ENCODE measurements around the gene RAP1A.
A peak's percentile ranks its signal among the peaks of the same experiment; 100 is the strongest.

RAP1A gene

DNA sequence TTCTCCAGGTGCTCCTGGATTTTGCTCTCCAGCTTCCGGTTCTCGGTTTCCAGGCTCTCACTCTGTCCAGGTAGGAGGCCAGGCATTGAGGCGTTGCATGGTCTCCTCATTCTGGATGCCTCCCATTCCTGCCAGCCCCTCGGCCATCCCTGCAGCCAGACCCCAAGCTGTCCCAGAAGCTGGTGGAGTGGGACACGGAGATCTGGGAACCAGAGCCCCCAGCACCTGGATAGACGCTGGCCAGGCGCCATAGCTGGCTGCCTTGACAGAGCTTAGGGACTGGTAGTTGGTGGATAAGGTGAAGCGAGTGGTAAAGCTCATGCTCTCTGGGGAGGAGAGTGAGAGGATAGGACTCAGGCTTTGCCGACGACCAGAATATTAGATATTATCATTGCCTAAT, 29.6 kb downstream of the RAP1A start:
- Histone ChIP-seq H3K27ac (ENCODE audit: low read depth, low read length) (no peak overlapping the region), H3K36me3 (ENCODE audit: control insufficient read depth, insufficient read depth, low read length) (peaks cover 9% of the 10 kb centered on the region), H3K4me1 (ENCODE audit: control insufficient read depth, insufficient read depth, low read length) (no peaks in the 10 kb centered on the region), H3K27me3 (ENCODE audit: control insufficient read depth, insufficient read depth, low read length) (no peaks in the 10 kb centered on the region), H3K4me3 (ENCODE audit: low read depth, low read length) (no peak overlapping the region), H3K9me3 (ENCODE audit: control insufficient read depth, insufficient read depth, low read depth, low read length) (peaks cover 7% of the 10 kb centered on the region; the same call in 1 of the 2 replicates), H3K9ac (ENCODE audit: low read length) (no peak overlapping the region)

DNA sequence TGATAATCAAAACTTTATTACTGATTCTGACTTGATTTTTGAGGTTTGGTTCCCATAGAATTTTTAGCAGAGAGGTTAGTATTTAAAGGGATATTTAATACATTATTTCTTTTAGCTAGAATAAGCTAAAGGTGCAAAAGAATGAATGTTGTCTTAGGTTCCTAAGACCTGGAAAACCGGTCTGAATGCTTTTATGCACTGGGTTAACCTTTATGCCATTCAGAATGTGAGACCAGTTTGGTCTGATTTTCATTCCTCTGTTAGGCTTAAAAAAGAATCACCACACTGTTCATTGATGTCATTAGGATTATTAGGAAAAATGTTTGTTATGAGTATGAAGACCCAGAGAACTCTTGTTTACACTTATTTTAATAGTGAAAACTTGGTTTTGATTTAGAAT, 30.1 kb downstream of the RAP1A start:
- Histone ChIP-seq H3K4me1 (ENCODE audit: control insufficient read depth, insufficient read depth, low read length) (no peaks in the 10 kb centered on the region), H3K4me3 (ENCODE audit: low read depth, low read length) (no peak overlapping the region), H3K9ac (ENCODE audit: low read length) (no peak overlapping the region)

DNA sequence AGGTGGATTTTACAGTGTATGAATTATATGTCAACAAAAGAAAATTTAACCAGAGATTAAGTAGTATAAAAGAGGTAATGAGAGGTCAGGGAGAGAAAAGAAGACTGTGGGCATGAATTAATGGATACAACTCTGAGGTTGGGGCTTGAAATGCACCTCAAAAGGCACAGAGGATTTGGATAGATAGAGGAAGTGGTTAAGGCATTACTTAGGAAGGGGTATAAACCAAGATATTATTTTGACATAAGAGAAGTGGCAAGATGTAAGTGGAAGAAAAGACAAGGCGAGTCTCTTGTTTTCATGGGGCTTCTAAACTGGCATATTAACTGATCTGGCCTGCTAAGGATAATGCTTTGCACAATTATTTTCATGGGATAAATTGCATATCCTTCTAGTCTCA, 34.1 kb downstream of the RAP1A start:
- H3K36me3 ChIP-seq (ENCODE audit: control insufficient read depth, insufficient read depth, low read length), result no peaks in the 10 kb centered on the region
- H3K9me3 ChIP-seq (ENCODE audit: control insufficient read depth, insufficient read depth, low read depth, low read length), result no peaks in the 10 kb centered on the region
- no peak overlapping the region for H3K9ac ChIP-seq (ENCODE audit: low read length)
- no peak overlapping the region for H3K4me3 ChIP-seq (ENCODE audit: low read depth, low read length)
- H3K27me3 ChIP-seq (ENCODE audit: control insufficient read depth, insufficient read depth, low read length), result no peaks in the 10 kb centered on the region
- H3K4me1 ChIP-seq (ENCODE audit: control insufficient read depth, insufficient read depth, low read length), result peaks cover 5% of the 10 kb centered on the region
- no peak overlapping the region for H3K27ac ChIP-seq (ENCODE audit: low read depth, low read length)

More for the DNA sequence above, 30.1 kb downstream of the RAP1A start:
- peaks cover 5% of the 10 kb centered on the region for H3K36me3 ChIP-seq (ENCODE audit: control insufficient read depth, insufficient read depth, low read length)
- H3K27me3 ChIP-seq (ENCODE audit: control insufficient read depth, insufficient read depth, low read length), result no peaks in the 10 kb centered on the region
- peaks cover 4% of the 10 kb centered on the region; the same call in 1 of the 2 replicates for H3K9me3 ChIP-seq (ENCODE audit: control insufficient read depth, insufficient read depth, low read depth, low read length)
- no peak overlapping the region for H3K27ac ChIP-seq (ENCODE audit: low read depth, low read length)

DNA sequence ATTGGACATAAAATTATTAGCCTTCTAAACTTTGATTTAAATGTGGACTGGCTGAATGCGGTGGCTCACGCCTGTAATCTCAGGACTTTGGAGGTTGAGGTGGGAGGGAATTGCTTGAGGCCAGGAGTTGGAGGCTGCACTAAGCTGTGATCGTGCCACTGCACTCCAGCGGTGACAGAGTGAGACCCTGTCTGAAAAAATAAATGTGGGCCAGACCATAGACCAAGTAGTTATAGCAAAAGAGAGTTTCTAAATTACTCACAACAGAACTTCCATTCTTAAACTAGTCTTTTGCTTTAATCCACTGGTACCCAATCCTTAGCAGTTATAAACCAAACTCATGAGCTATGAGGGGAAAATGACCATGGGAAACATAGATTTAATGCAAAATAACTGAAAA, 35.2 kb downstream of the RAP1A start:
- H3K9ac ChIP-seq (ENCODE audit: low read length), result no peak overlapping the region
- H3K27ac ChIP-seq (ENCODE audit: low read depth, low read length), result no peak overlapping the region
- no peaks in the 10 kb centered on the region for H3K36me3 ChIP-seq (ENCODE audit: control insufficient read depth, insufficient read depth, low read length)
- no peaks in the 10 kb centered on the region for H3K27me3 ChIP-seq (ENCODE audit: control insufficient read depth, insufficient read depth, low read length)
- H3K9me3 ChIP-seq (ENCODE audit: control insufficient read depth, insufficient read depth, low read depth, low read length), result no peaks in the 10 kb centered on the region
- no peak overlapping the region for H3K4me3 ChIP-seq (ENCODE audit: low read depth, low read length)
- peaks cover 6% of the 10 kb centered on the region for H3K4me1 ChIP-seq (ENCODE audit: control insufficient read depth, insufficient read depth, low read length)

DNA sequence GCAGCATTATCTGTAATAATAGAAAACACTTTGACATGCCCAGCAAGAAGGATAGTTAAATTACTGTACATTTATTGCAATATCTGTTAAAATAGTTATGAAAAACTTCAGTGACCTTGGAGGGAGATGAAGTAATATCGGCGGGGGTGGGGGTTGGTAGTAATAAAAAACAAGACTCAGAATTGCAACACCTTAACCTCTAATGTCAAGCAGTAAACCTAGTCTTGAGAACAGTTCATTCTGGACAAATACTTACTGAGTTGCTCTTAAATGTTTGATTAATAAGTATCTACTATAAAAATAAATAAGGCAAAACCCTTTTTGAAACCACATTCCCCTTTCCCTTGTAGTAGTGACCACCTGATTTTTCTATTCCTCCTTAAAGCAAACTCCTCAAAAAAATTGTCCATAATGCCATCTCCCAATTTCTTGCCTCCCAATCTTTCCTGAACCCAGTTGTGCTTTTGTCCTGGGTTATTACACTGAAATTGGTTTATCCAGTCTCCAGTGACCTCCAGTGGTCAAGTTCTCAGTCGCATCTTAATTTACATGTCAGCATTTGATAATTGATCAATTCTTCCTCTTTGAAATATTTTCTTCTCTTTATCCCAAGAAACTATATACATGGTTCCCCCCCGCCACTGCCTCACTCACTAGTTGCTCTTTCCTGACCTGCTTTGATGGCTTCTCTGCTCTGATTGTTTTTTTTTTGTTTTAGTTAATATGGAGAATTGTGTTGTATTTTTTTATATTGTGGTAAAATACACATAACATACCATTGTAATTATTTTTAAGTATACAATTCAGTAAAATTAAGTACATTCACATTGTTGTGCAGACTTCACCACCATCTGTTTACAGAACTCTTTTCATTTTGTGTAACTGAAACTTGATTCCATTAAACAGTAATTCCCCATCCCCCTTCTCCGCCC, 36.8 kb downstream of the RAP1A start:
- H3K9ac ChIP-seq (ENCODE audit: low read length), result no peak overlapping the region
- no peaks in the 10 kb centered on the region for H3K27me3 ChIP-seq (ENCODE audit: control insufficient read depth, insufficient read depth, low read length)
- no peak overlapping the region for H3K27ac ChIP-seq (ENCODE audit: low read depth, low read length)
- H3K9me3 ChIP-seq (ENCODE audit: control insufficient read depth, insufficient read depth, low read depth, low read length), result no peaks in the 10 kb centered on the region
- no peak overlapping the region for H3K4me3 ChIP-seq (ENCODE audit: low read depth, low read length)
- peaks cover 10% of the 10 kb centered on the region for H3K4me1 ChIP-seq (ENCODE audit: control insufficient read depth, insufficient read depth, low read length)
- no peaks in the 10 kb centered on the region for H3K36me3 ChIP-seq (ENCODE audit: control insufficient read depth, insufficient read depth, low read length)

DNA sequence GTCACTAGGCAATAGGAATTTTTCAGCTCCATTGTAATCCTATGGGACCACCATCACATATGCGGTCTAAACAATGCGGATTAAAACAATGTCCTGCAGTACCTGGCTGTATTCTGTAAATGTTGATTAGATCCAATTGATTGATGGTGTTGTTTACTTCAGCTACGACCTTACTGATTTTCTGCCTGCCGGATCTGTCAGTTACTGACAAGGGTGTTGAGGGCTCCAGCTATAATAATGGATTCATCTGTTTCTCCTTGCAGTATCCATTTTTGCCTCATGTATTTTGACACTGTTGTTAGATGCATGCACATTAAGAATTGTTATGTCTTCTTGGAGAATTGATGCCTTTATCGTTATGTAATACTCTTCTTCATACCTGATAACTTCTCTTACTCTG, 39.0 kb downstream of the RAP1A start:
- H3K4me1 ChIP-seq (ENCODE audit: control insufficient read depth, insufficient read depth, low read length), result peaks cover 10% of the 10 kb centered on the region

DNA sequence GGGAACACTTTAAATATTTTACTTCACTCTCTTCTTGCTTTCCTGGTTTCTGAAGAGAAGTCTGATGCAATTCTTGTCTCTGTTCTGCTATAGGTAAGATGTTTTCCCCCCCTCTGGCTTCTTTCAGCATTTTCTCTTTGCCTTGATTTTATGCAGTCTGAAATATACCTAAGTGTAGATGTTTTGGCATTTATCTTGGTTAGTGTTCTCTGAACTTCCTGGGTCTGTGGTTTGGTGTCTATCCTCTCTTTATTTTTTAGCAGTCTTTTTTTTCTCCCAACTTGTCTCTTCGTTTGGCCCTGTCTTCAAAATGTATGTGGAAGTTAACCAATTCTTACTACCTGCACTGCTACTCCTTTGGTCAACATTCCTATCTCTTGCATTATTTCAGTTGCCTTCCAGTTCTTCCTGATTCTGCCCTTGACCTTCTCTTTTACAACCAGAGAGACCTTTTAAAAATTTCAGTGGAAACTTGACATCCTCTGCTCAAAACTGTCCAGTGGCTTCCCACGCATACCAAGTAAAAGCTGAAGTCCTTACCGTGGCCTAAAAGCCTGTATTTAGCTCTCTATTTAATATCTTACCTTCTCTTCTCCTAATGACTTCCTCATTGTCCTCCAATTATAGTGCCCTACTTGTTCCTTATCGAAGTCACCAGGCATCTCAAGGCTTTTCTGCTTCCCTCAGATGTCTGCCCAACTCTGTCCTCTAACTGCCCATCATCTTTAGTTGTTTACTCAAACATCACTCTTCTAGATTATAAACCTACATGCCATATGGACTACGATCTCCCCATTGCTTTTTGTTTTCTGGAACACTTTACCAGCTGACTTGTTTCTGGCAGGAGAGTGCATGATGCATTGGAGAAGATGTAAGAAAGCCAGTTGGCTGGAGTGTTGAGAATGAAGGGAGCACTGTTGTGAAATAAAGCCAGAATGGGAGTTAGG, 40.9 kb downstream of the RAP1A start:
- Histone ChIP-seq H3K4me3 (ENCODE audit: low read depth, low read length) (no peak overlapping the region), H3K36me3 (ENCODE audit: control insufficient read depth, insufficient read depth, low read length) (no peaks in the 10 kb centered on the region), H3K4me1 (ENCODE audit: control insufficient read depth, insufficient read depth, low read length) (peaks cover 10% of the 10 kb centered on the region), H3K27ac (ENCODE audit: low read depth, low read length) (0 out of 2 replicates have a peak overlapping the region, but pooled peaks have one; percentile 6), H3K9ac (ENCODE audit: low read length) (no peak overlapping the region), H3K27me3 (ENCODE audit: control insufficient read depth, insufficient read depth, low read length) (no peaks in the 10 kb centered on the region), H3K9me3 (ENCODE audit: control insufficient read depth, insufficient read depth, low read depth, low read length) (no peaks in the 10 kb centered on the region)

More for the DNA sequence above, 39.0 kb downstream of the RAP1A start:
- Histone ChIP-seq H3K27ac (ENCODE audit: low read depth, low read length) (no peak overlapping the region), H3K9ac (ENCODE audit: low read length) (no peak overlapping the region), H3K9me3 (ENCODE audit: control insufficient read depth, insufficient read depth, low read depth, low read length) (no peaks in the 10 kb centered on the region), H3K36me3 (ENCODE audit: control insufficient read depth, insufficient read depth, low read length) (no peaks in the 10 kb centered on the region), H3K27me3 (ENCODE audit: control insufficient read depth, insufficient read depth, low read length) (no peaks in the 10 kb centered on the region), H3K4me3 (ENCODE audit: low read depth, low read length) (no peak overlapping the region)

DNA sequence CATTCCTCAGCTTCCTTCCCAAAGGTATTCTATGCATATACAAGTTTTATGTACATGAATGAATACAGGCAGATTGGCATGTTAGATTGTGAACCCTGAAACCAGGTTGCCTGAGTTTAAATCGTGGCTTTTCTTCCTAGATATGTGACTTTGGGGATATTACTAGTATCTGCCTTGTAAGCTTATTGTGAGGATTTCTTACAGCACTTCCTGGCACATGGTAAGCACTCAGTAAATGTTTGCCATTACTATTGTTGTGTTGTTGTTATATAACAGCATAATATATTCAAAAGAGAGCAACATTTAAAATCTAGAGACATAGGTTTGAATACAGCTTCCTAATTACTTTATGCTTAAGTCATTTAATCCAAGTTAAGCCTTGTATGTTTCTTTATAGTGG, 45.1 kb downstream of the RAP1A start:
- H3K27me3 ChIP-seq (ENCODE audit: control insufficient read depth, insufficient read depth, low read length), result no peaks in the 10 kb centered on the region
- no peak overlapping the region for H3K4me3 ChIP-seq (ENCODE audit: low read depth, low read length)
- H3K9me3 ChIP-seq (ENCODE audit: control insufficient read depth, insufficient read depth, low read depth, low read length), result no peaks in the 10 kb centered on the region
- no peaks in the 10 kb centered on the region for H3K36me3 ChIP-seq (ENCODE audit: control insufficient read depth, insufficient read depth, low read length)
- no peak overlapping the region for H3K27ac ChIP-seq (ENCODE audit: low read depth, low read length)
- H3K9ac ChIP-seq (ENCODE audit: low read length), result no peak overlapping the region
- H3K4me1 ChIP-seq (ENCODE audit: control insufficient read depth, insufficient read depth, low read length), result 0 out of 2 replicates have a peak, but pooled peaks cover 5% of the 10 kb centered on the region

DNA sequence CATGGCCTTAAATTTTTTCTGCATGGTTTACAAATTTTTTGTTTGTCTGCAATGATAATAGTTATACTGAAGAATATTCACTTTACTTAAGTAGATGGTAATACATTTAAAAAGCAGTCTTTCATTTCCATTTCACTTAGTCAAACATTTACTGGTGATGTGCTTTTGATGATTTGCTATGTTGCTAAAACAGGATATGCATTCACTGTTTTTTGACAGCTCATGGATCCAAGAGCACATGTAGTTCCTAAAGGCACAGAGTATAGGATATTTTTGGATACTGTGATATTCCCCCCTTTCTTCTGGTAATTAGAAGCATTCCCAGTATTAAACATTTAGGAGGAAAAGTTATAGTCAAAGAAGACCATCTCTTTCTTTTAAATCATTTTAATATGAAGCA, 45.9 kb downstream of the RAP1A start:
- Histone ChIP-seq H3K36me3 (ENCODE audit: control insufficient read depth, insufficient read depth, low read length) (no peaks in the 10 kb centered on the region), H3K4me1 (ENCODE audit: control insufficient read depth, insufficient read depth, low read length) (no peaks in the 10 kb centered on the region), H3K27ac (ENCODE audit: low read depth, low read length) (no peak overlapping the region), H3K9me3 (ENCODE audit: control insufficient read depth, insufficient read depth, low read depth, low read length) (no peaks in the 10 kb centered on the region), H3K9ac (ENCODE audit: low read length) (no peak overlapping the region), H3K4me3 (ENCODE audit: low read depth, low read length) (no peak overlapping the region), H3K27me3 (ENCODE audit: control insufficient read depth, insufficient read depth, low read length) (no peaks in the 10 kb centered on the region)

DNA sequence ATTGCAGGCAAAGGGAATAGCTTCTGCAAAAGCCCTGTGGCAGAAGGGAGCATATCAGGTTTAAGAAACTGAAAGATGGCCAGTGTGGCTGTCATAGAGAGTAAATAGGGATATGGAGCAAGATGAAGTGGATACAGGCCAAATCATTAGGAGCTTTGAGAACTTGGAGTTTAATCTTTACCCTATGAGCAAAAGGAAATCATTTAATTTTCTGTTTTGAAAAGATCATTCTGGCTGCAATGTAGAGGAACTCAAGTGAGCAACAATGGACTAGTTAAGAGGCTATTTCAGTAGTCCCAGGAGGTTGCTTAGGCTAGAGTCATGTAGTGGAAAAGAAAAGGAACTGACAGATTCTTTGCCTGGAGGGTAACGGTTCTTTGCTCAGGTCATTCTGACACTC, 47.2 kb downstream of the RAP1A start:
- Histone ChIP-seq H3K27me3 (ENCODE audit: control insufficient read depth, insufficient read depth, low read length) (no peaks in the 10 kb centered on the region), H3K4me3 (ENCODE audit: low read depth, low read length) (no peak overlapping the region), H3K27ac (ENCODE audit: low read depth, low read length) (no peak overlapping the region), H3K9ac (ENCODE audit: low read length) (no peak overlapping the region), H3K9me3 (ENCODE audit: control insufficient read depth, insufficient read depth, low read depth, low read length) (no peaks in the 10 kb centered on the region), H3K4me1 (ENCODE audit: control insufficient read depth, insufficient read depth, low read length) (no peaks in the 10 kb centered on the region), H3K36me3 (ENCODE audit: control insufficient read depth, insufficient read depth, low read length) (no peaks in the 10 kb centered on the region)

DNA sequence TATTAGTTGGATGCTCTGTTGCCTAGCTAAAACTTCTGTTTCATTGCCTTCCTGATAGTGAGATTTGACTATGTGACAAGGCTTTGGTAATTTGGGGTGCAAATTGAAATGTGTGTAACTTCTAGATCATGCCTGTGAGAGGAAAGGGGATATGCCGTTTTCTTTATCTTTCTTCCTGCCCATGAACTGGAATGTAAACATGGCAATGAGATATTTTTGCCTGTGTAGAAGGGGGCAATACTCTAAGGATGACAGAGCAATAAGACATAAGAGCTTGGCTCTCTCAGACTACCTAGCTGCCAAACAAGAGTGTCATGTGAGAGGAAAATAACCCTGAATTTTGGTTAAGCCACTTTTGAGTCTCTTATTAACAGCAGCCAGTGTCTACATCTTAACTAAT, 49.7 kb downstream of the RAP1A start:
- H3K27ac ChIP-seq (ENCODE audit: low read depth, low read length), result no peak overlapping the region

More for the DNA sequence above, 49.7 kb downstream of the RAP1A start:
- H3K36me3 ChIP-seq (ENCODE audit: control insufficient read depth, insufficient read depth, low read length), result no peaks in the 10 kb centered on the region
- H3K9me3 ChIP-seq (ENCODE audit: control insufficient read depth, insufficient read depth, low read depth, low read length), result no peaks in the 10 kb centered on the region; the same call in 1 of the 2 replicates
- no peak overlapping the region for H3K9ac ChIP-seq (ENCODE audit: low read length)
- H3K4me1 ChIP-seq (ENCODE audit: control insufficient read depth, insufficient read depth, low read length), result no peaks in the 10 kb centered on the region
- H3K4me3 ChIP-seq (ENCODE audit: low read depth, low read length), result no peak overlapping the region
- no peaks in the 10 kb centered on the region for H3K27me3 ChIP-seq (ENCODE audit: control insufficient read depth, insufficient read depth, low read length)
